Measurements from ENCODE around the gene LAMTOR2. TPM values are rescaled to one million over a fixed set of nuclear protein-coding genes. Genes with fewer than 3 reads are reported as not detected.

LAMTOR2 gene
- polyA plus RNA-seq, 1 donor from 2014 or later, result 81.3 TPM

DNA sequence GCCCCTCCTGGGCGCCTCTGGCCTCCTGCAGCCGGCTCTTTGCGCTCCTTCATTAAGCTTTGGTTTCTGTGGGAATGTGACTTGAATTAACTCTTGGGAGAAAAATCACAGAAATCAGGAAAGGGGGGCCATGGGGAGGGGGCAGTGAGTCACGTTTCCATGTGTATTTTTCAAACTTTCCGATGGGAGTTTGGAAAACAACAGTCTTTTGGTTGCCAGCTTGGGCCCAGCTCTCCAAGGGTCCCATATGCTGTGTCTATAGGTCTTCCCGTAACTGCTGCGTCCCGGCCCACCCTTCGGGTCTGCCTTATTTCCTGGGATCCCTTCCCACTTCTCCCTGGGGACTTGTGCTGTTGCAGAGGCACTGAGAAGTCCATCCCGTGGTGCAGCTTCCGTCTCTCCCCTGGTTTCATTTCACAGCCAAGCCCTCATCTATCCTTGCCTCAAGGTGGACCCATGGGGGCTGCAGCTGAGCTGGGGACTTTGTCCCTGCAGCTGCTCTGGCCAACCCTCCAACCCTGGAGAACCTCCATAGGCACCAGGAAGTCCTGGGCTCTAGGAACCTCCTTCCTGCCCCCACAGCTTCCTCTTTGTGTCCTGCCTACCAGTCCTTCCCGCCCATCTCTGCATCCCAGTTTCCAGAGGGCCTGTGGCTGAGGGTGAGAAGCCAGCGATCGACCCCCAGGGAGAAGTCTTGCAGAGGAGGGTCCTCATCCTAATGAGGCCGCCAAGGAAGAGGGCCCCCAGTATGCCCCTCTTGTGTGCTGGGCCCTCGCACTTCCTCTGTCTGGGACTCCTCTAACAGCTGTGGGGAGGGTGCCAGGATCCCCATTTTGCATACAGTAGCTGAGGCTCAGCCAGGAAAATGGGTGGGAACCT, 48.3 kb downstream of the LAMTOR2 start:
- Histone ChIP-seq H3K4me3 (ENCODE audit: low read length) (no peak overlapping the region), H3K27me3 (ENCODE audit: insufficient read depth, low read depth, low read length) (no peaks in the 10 kb centered on the region), H3K36me3 (ENCODE audit: insufficient read depth, low read length) (no peaks in the 10 kb centered on the region), H3K9ac (ENCODE audit: low read length) (no peak overlapping the region), H3K27ac (ENCODE audit: low read length) (no peak overlapping the region), H3K9me3 (ENCODE audit: low read length) (no peaks in the 10 kb centered on the region), H2AFZ (ENCODE audit: low read depth, low read length) (no peak overlapping the region), H4K20me1 (ENCODE audit: insufficient read depth) (no peaks in the 10 kb centered on the region), H3K9me2 (ENCODE audit: insufficient read depth, low read length) (no peaks in the 10 kb centered on the region), H3F3A (ENCODE audit: insufficient read depth, low read length, poor library complexity, severe bottlenecking) (peaks cover 5% of the 10 kb centered on the region), H3K79me2 (replicated peaks; ENCODE audit: insufficient read depth, low read length) (peaks cover 41% of the 10 kb centered on the region), H3K4me2 (ENCODE audit: low read length) (no peak overlapping the region)
- TF ChIP-seq MXI1 (conservative IDR thresholded peaks at IDR 0.05; ENCODE audit: poor library complexity, severe bottlenecking) (no peak), TAF1 (IDR thresholded peaks at IDR 0.05; ENCODE audit: low read depth) (no peak), SMC3 (conservative IDR thresholded peaks at IDR 0.05; ENCODE audit: poor library complexity) (no peak), POLR2AphosphoS5 (IDR thresholded peaks at IDR 0.05) (no peak), EP300 (conservative IDR thresholded peaks at IDR 0.05; ENCODE audit: poor library complexity, severe bottlenecking) (no peak), RAD21 (conservative IDR thresholded peaks at IDR 0.05) (no peak), EZH2 (IDR thresholded peaks at IDR 0.05; ENCODE audit: borderline replicate concordance, insufficient read depth, low read length, poor library complexity, severe bottlenecking) (no peak)
- TF ChIP-seq, protein P1, sequence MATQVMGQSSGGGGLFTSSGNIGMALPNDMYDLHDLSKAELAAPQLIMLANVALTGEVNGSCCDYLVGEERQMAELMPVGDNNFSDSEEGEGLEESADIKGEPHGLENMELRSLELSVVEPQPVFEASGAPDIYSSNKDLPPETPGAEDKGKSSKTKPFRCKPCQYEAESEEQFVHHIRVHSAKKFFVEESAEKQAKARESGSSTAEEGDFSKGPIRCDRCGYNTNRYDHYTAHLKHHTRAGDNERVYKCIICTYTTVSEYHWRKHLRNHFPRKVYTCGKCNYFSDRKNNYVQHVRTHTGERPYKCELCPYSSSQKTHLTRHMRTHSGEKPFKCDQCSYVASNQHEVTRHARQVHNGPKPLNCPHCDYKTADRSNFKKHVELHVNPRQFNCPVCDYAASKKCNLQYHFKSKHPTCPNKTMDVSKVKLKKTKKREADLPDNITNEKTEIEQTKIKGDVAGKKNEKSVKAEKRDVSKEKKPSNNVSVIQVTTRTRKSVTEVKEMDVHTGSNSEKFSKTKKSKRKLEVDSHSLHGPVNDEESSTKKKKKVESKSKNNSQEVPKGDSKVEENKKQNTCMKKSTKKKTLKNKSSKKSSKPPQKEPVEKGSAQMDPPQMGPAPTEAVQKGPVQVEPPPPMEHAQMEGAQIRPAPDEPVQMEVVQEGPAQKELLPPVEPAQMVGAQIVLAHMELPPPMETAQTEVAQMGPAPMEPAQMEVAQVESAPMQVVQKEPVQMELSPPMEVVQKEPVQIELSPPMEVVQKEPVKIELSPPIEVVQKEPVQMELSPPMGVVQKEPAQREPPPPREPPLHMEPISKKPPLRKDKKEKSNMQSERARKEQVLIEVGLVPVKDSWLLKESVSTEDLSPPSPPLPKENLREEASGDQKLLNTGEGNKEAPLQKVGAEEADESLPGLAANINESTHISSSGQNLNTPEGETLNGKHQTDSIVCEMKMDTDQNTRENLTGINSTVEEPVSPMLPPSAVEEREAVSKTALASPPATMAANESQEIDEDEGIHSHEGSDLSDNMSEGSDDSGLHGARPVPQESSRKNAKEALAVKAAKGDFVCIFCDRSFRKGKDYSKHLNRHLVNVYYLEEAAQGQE (IDR thresholded peaks at IDR 0.05; ENCODE audit: borderline replicate concordance), result no peak
- TF ChIP-seq, protein P2, sequence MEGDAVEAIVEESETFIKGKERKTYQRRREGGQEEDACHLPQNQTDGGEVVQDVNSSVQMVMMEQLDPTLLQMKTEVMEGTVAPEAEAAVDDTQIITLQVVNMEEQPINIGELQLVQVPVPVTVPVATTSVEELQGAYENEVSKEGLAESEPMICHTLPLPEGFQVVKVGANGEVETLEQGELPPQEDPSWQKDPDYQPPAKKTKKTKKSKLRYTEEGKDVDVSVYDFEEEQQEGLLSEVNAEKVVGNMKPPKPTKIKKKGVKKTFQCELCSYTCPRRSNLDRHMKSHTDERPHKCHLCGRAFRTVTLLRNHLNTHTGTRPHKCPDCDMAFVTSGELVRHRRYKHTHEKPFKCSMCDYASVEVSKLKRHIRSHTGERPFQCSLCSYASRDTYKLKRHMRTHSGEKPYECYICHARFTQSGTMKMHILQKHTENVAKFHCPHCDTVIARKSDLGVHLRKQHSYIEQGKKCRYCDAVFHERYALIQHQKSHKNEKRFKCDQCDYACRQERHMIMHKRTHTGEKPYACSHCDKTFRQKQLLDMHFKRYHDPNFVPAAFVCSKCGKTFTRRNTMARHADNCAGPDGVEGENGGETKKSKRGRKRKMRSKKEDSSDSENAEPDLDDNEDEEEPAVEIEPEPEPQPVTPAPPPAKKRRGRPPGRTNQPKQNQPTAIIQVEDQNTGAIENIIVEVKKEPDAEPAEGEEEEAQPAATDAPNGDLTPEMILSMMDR (IDR thresholded peaks at IDR 0.05; ENCODE audit: poor library complexity, severe bottlenecking), result no peak

DNA sequence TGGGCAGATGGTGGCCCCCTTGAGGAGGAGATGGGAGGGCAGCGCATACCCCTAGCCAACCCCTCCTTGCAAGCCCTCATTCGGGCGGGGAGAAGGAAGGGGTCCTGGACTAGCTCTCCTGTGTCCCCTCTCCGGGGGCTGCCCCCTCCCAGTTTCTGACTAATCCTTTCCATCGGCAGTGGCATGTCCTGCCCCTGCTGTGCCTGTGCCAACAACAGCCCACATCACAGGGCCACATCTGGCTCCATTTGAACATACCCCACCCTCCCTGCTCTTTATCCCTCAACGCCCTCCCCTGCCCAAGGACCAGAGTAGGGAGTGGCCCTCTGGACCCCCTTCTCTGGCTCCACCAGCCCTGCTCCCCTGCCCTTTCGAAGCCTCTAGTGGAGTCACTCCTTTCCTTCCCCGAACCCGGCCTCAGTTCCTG, 49.0 kb downstream of the LAMTOR2 start:
- no peak overlapping the region for H3K4me3 ChIP-seq (ENCODE audit: low read length)
- H3K36me3 ChIP-seq (ENCODE audit: insufficient read depth, low read length), result no peaks in the 10 kb centered on the region
- no peak overlapping the region for H3K4me2 ChIP-seq (ENCODE audit: low read length)
- no peaks in the 10 kb centered on the region for H3K9me3 ChIP-seq (ENCODE audit: low read length)
- H3F3A ChIP-seq (ENCODE audit: insufficient read depth, low read length, poor library complexity, severe bottlenecking), result peaks cover 5% of the 10 kb centered on the region
- H3K9me2 ChIP-seq (ENCODE audit: insufficient read depth, low read length), result no peaks in the 10 kb centered on the region
- peaks cover 41% of the 10 kb centered on the region for H3K79me2 ChIP-seq (replicated peaks; ENCODE audit: insufficient read depth, low read length)
- no peaks in the 10 kb centered on the region for H4K20me1 ChIP-seq (ENCODE audit: insufficient read depth)
- H3K27ac ChIP-seq (ENCODE audit: low read length), result no peak overlapping the region
- H2AFZ ChIP-seq (ENCODE audit: low read depth, low read length), result no peak overlapping the region
- TF ChIP-seq EZH2 (IDR thresholded peaks at IDR 0.05; ENCODE audit: borderline replicate concordance, insufficient read depth, low read length, poor library complexity, severe bottlenecking), result no peak
- TF ChIP-seq SMC3 (conservative IDR thresholded peaks at IDR 0.05; ENCODE audit: poor library complexity), result no peak
- no peak for TF ChIP-seq TAF1 (IDR thresholded peaks at IDR 0.05; ENCODE audit: low read depth)
- TF ChIP-seq, protein P1 (IDR thresholded peaks at IDR 0.05; ENCODE audit: borderline replicate concordance), result no peak
- TF ChIP-seq EP300 (conservative IDR thresholded peaks at IDR 0.05; ENCODE audit: poor library complexity, severe bottlenecking), result no peak
- TF ChIP-seq, protein P2 (IDR thresholded peaks at IDR 0.05; ENCODE audit: poor library complexity, severe bottlenecking), result no peak
- no peak for TF ChIP-seq RAD21 (conservative IDR thresholded peaks at IDR 0.05)
- TF ChIP-seq MXI1 (conservative IDR thresholded peaks at IDR 0.05; ENCODE audit: poor library complexity, severe bottlenecking), result no peak
- TF ChIP-seq POLR2AphosphoS5 (IDR thresholded peaks at IDR 0.05), result no peak
- no peak overlapping the region for H3K9ac ChIP-seq (ENCODE audit: low read length)
- H3K27me3 ChIP-seq (ENCODE audit: insufficient read depth, low read depth, low read length), result no peaks in the 10 kb centered on the region
